ENCODE data around the gene WIPI1. TPM values are rescaled to one million over a fixed set of nuclear protein-coding genes. Genes with fewer than 3 reads are reported as not detected.
"Not testable (repeated sequence)": the region's sequence is repeated elsewhere in the genome, so short reads cannot be mapped to it uniquely, and the experiment has no call there.

Gene WIPI1
- total RNA-seq, 2 donors from 2014 or later, result 78.3 to 95.3 TPM

GRCh38 chr17:68428498-68429172 is 28.7 kb downstream of the WIPI1 start:
- DNase-seq, result no peak
- intact Hi-C loops (cut with DNase I, micrococcal nuclease), result no loop called here
- no peak for ATAC-seq

- ATAC-seq (no peak), DNase-seq (no peak)
- intact Hi-C loops (cut with DNase I, micrococcal nuclease), result no loop called here
These were observed 29.7 kb downstream of the WIPI1 start for GRCh38 chr17:68427575-68427974.

- intact Hi-C loops (cut with DNase I, micrococcal nuclease), result no loop called here
- no peak for DNase-seq
- ATAC-seq, result no peak
These were observed 31.3 kb downstream of the WIPI1 start for GRCh38 chr17:68425979-68426378.

GRCh38 chr17:68424861-68425260 is 32.4 kb downstream of the WIPI1 start:
- peak; percentile 83 for ATAC-seq
- intact Hi-C loops (cut with DNase I, micrococcal nuclease), result no loop called here
- peak in 1 of 2 donors; percentile 58 for DNase-seq

GRCh38 chr17:68424203-68424602 is 33.1 kb downstream of the WIPI1 start:
- no peak for ATAC-seq
- intact Hi-C loops (cut with DNase I, micrococcal nuclease), result no loop called here
- no peak for DNase-seq

- no peak for DNase-seq
- intact Hi-C loops (cut with DNase I, micrococcal nuclease), result no loop called here
These were observed 34.0 kb downstream of the WIPI1 start for GRCh38 chr17:68423251-68423650.

GRCh38 chr17:68422821-68423220 is 34.5 kb downstream of the WIPI1 start:
- intact Hi-C loops (cut with DNase I, micrococcal nuclease), result no loop called here
- ATAC-seq (no peak), DNase-seq (no peak)

More at GRCh38 chr17:68423251-68423650, 34.0 kb downstream of the WIPI1 start:
- ATAC-seq, result no peak

- DNase-seq (no peak), ATAC-seq (no peak)
- intact Hi-C loops (cut with DNase I, micrococcal nuclease), result no loop called here
These were observed 35.8 kb downstream of the WIPI1 start for GRCh38 chr17:68421486-68421885.

GRCh38 chr17:68420065-68420464 is 37.2 kb downstream of the WIPI1 start:
- ATAC-seq, result no peak
- intact Hi-C loops (cut with DNase I, micrococcal nuclease), result no loop called here
- DNase-seq, result no peak

- ATAC-seq (no peak), DNase-seq (no peak)
- intact Hi-C loops (cut with DNase I, micrococcal nuclease), result no loop called here
These were observed 38.4 kb downstream of the WIPI1 start for GRCh38 chr17:68418876-68419275.

GRCh38 chr17:68417317-68417716 is 40.0 kb downstream of the WIPI1 start:
- DNase-seq (no peak), ATAC-seq (no peak)
- intact Hi-C loops (cut with DNase I, micrococcal nuclease), result no loop called here

- ATAC-seq; intact Hi-C loops (cut with DNase I, micrococcal nuclease); DNase-seq: not testable (repeated sequence)
These were observed 42.4 kb downstream of the WIPI1 start for GRCh38 chr17:68414901-68415300.

- ATAC-seq, result peak; percentile 53
- intact Hi-C loops (cut with DNase I, micrococcal nuclease), result not testable (repeated sequence)
- DNase-seq, result peak in 1 of 2 donors; percentile 68
These were observed 43.4 kb downstream of the WIPI1 start for GRCh38 chr17:68413597-68414560.

GRCh38 chr17:68407656-68408055 is 49.6 kb downstream of the WIPI1 start:
- ATAC-seq; intact Hi-C loops (cut with DNase I, micrococcal nuclease); DNase-seq: not testable (repeated sequence)

- intact Hi-C loops (cut with DNase I, micrococcal nuclease); ATAC-seq; DNase-seq: not testable (repeated sequence)
These were observed 53.5 kb downstream of the WIPI1 start for GRCh38 chr17:68403837-68404236.

GRCh38 chr17:68403122-68403521 is 54.2 kb downstream of the WIPI1 start:
- no peak for DNase-seq
- intact Hi-C loops (cut with DNase I, micrococcal nuclease), result no loop called here
- no peak for ATAC-seq

- DNase-seq, result no peak
These were observed 56.0 kb downstream of the WIPI1 start for GRCh38 chr17:68401288-68401687.

GRCh38 chr17:68400404-68400735 is 56.9 kb downstream of the WIPI1 start:
- no peak for ATAC-seq
- no peak for DNase-seq
- intact Hi-C loops (cut with DNase I, micrococcal nuclease), result no loop called here

More at GRCh38 chr17:68401288-68401687, 56.0 kb downstream of the WIPI1 start:
- intact Hi-C loops (cut with DNase I, micrococcal nuclease), result no loop called here
- ATAC-seq, result no peak

GRCh38 chr17:68399638-68400403 is 57.5 kb downstream of the WIPI1 start:
- ATAC-seq, result no peak
- DNase-seq, result no peak
- intact Hi-C loops (cut with DNase I, micrococcal nuclease), result no loop called here
